PC-9 (cell line): Measurements from ENCODE around the gene ZNF155. TPM values are rescaled to one million over a fixed set of nuclear protein-coding genes. Genes with fewer than 3 reads are reported as not detected.

Experiments used
- BruUV-seq: library from RNA; stranded (reverse); fragments of 400-500 nt; replicated peaks from 2 replicates; lab custom pipeline; 2021; lab: Mats Ljungman, UMichigan
- CTCF ChIA-PET: fragments of 300-600 bp; sonication (Branson Sonifier 250); formaldehyde crosslinking; loops from one replicate; lab custom pipeline; 2022; ENCODE audit warnings: antibody characterized with exemption; lab: Charles Lee
- POLR2A ChIA-PET: fragments of 300-600 bp; sonication (Branson Sonifier 250); formaldehyde crosslinking; loops from one replicate; lab custom pipeline; 2022; ENCODE audit warnings: antibody characterized with exemption; ENCODE audit not compliant: unreplicated experiment; lab: Charles Lee
- DNase-seq, 2 experiments: peaks; one replicate each; pipeline versions ENCODE4 v3.0.0 to v3.0.0-alpha.2; 2015 to 2022; ENCODE audit warnings: mixed read lengths in 1 of 2
- H2AFZ ChIP-seq: fragments of 200-600 bp; sonication (generic); 2 replicates; pipeline ENCODE4 v1.8.1; 2017; ENCODE audit warnings: antibody characterized with exemption
- H3F3A ChIP-seq: fragments of 200-600 bp; sonication (generic); 2 replicates; pipeline ENCODE4 v1.8.1; 2017; ENCODE audit warnings: antibody characterized with exemption, mild to moderate bottlenecking, low read depth; ENCODE audit not compliant: insufficient read depth
- H3K27ac ChIP-seq: fragments of 200-600 bp; sonication (generic); 2 replicates; pipeline ENCODE4 v1.6.1; 2016; ENCODE audit warnings: mixed run types
- H3K27me3 ChIP-seq: fragments of 200-600 bp; sonication (generic); 2 replicates; pipeline ENCODE4 v1.6.1; 2016; ENCODE audit warnings: low read depth, mixed run types; ENCODE audit not compliant: insufficient read depth
- H3K36me3 ChIP-seq: fragments of 200-600 bp; sonication (generic); 2 replicates; pipeline ENCODE4 v1.6.1; 2016; ENCODE audit warnings: low read depth, mixed run types
- H3K4me1 ChIP-seq: fragments of 200-600 bp; sonication (generic); replicated peaks from 2 replicates; pipeline ENCODE4 v1.6.1; 2016; ENCODE audit warnings: mixed run types; ENCODE audit not compliant: insufficient read depth
- H3K4me2 ChIP-seq: fragments of 200-600 bp; sonication (generic); 2 replicates; pipeline ENCODE4 v1.6.1; 2017; ENCODE audit warnings: mixed run types
- H3K4me3 ChIP-seq: fragments of 200-600 bp; sonication (generic); 2 replicates; pipeline ENCODE4 v1.6.1; 2016; ENCODE audit warnings: mixed run types
- H3K79me2 ChIP-seq: fragments of 200-600 bp; sonication (generic); 2 replicates; pipeline ENCODE4 v1.6.1; 2017; ENCODE audit warnings: low read depth, mixed run types
- H3K9me2 ChIP-seq: fragments of 200-600 bp; sonication (generic); 2 replicates; pipeline ENCODE4 v1.8.1; 2017; ENCODE audit warnings: mild to moderate bottlenecking; ENCODE audit not compliant: insufficient read depth
- H3K9me3 ChIP-seq: fragments of 200-600 bp; sonication (generic); 2 replicates; pipeline ENCODE4 v1.8.1; 2016; ENCODE audit warnings: low read depth; ENCODE audit not compliant: insufficient read depth
- H4K20me1 ChIP-seq: fragments of 200-600 bp; sonication (generic); 2 replicates; pipeline ENCODE4 v1.8.1; 2017; ENCODE audit not compliant: insufficient read depth
- EZH2 ChIP-seq: fragments of 200-600 bp; sonication (generic); IDR thresholded peaks from 2 replicates; pipeline ENCODE4 v1.8.0; 2017; ENCODE audit warnings: antibody characterized with exemption, low read depth
- intact Hi-C: fragments of 100-400 bp; cut with micrococcal nuclease; formaldehyde crosslinking; loops from one replicate; pipeline ENCODE4 v1.10.0; 2022; ENCODE audit not compliant: unreplicated experiment
- total RNA-seq: library from RNA; stranded (reverse); gene quantifications from 2 replicates; pipeline ENCODE4 v1.2.3, GENCODE V29; 2021
- TF ChIP-seq, protein P1 (sequence below): fragments of 200-600 bp; sonication (generic); conservative IDR thresholded peaks from 2 replicates; pipeline ENCODE4 v1.6.1; 2017; ENCODE audit warnings: mixed run types, antibody characterized with exemption, mild to moderate bottlenecking, moderate library complexity

The ZNF155 gene
- total RNA-seq, 1 experiment from 2014 or later: 5.0 TPM

DNA sequence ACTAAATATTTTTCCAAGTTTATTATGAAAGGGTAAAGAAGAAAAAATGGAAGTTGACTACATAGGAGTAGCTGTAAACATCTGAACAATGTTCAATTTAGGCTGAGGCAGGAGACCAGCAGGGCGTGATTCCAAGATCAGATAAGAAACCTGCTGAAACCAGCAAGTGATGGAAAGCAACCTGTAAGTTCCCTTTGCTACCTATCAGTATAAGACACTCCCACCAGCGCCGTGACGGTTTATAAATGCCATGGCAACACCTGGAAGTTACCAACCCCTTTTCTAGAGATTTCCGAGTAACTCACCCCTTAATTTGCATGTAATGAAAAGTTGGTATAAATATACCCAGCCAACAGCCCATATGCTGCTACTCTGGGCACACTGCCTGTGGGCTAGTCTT lies 47.8 kb upstream of the ZNF155 start:
- no peak for DNase-seq
- peak overlapping the region; percentile 85; the same call in 1 of the 2 replicates for H3K4me2 ChIP-seq
- CTCF ChIA-PET: no interaction called here

DNA sequence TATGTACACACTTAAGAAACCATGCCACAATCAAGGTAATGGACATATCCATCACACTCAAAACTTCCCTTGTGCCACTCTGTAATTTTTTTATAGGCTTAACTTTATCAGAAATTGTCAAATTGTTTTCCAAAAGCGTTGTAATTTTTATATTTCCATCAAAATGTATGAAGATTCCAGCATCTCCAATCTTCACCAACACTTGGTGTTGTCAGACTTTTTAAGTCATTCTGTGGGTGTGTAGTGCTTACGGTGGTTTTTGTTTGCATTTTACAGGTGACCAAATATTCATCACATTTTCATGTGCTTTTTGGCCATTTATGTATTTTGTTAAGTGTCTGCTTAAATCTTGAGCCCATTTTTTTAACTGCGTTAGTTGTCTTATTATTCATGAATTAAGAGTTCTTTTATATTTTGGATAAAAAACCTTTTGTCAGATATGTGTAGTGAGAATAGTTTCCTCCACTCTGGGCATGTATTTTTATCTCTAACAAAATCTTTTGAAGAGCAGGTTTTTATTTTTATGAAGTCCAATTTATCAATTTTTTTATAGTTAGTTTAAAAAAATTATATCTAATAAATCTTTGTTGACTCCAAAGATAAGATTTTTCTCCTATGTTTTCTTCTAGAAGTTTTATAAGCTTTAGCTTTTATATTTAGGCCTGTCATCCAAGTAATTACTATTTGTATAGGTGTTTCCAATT lies 44.3 kb upstream of the ZNF155 start:
- peaks cover 20% of the 10 kb centered on the region for H3K27me3 ChIP-seq
- no peaks in the 10 kb centered on the region for H4K20me1 ChIP-seq
- intact Hi-C loops: loop anchor here (5.0 kb wide), 1 partner anchor 113 kb away; the partner anchor contains the start of gene ZNF223
- no peak overlapping the region for H3K4me2 ChIP-seq
- H3K4me1 ChIP-seq: no peaks in the 10 kb centered on the region
- BruUV-seq: no TSS peak
- peaks cover 4% of the 10 kb centered on the region for H3K9me3 ChIP-seq
- no peak for DNase-seq
- H3K27ac ChIP-seq: no peak overlapping the region
- no peak overlapping the region for H3K4me3 ChIP-seq
- no peaks in the 10 kb centered on the region for H3K36me3 ChIP-seq
- CTCF ChIA-PET: interaction anchor here (0.7 kb wide), 1 partner anchor 1241 kb away, joined by 7 read pairs; no protein-coding TSS in a partner anchor
- H3F3A ChIP-seq: no peaks in the 10 kb centered on the region
- TF ChIP-seq, protein P1, sequence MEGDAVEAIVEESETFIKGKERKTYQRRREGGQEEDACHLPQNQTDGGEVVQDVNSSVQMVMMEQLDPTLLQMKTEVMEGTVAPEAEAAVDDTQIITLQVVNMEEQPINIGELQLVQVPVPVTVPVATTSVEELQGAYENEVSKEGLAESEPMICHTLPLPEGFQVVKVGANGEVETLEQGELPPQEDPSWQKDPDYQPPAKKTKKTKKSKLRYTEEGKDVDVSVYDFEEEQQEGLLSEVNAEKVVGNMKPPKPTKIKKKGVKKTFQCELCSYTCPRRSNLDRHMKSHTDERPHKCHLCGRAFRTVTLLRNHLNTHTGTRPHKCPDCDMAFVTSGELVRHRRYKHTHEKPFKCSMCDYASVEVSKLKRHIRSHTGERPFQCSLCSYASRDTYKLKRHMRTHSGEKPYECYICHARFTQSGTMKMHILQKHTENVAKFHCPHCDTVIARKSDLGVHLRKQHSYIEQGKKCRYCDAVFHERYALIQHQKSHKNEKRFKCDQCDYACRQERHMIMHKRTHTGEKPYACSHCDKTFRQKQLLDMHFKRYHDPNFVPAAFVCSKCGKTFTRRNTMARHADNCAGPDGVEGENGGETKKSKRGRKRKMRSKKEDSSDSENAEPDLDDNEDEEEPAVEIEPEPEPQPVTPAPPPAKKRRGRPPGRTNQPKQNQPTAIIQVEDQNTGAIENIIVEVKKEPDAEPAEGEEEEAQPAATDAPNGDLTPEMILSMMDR: no peak
- TF ChIP-seq EZH2: no peak
- no peaks in the 10 kb centered on the region for H3K9me2 ChIP-seq
- no peaks in the 10 kb centered on the region for H3K79me2 ChIP-seq
- no peak overlapping the region for H2AFZ ChIP-seq
- POLR2A ChIA-PET: no interaction called here

More for the DNA sequence above, 47.8 kb upstream of the ZNF155 start:
- H3K27me3 ChIP-seq: peaks cover 10% of the 10 kb centered on the region
- no peak overlapping the region for H3K27ac ChIP-seq
- 0 out of 2 replicates have a peak, but pooled peaks cover 3% of the 10 kb centered on the region for H3K79me2 ChIP-seq
- H3K9me3 ChIP-seq: peaks cover 4% of the 10 kb centered on the region
- H3K36me3 ChIP-seq: peaks cover 18% of the 10 kb centered on the region
- TF ChIP-seq, protein P1: no peak
- TF ChIP-seq EZH2: no peak
- no peaks in the 10 kb centered on the region for H3K9me2 ChIP-seq
- POLR2A ChIA-PET: interaction anchor here (0.6 kb wide), 1 partner anchor 271 kb away, joined by 5 read pairs; no protein-coding TSS in a partner anchor
- BruUV-seq: no TSS peak
- H2AFZ ChIP-seq: no peak overlapping the region
- H4K20me1 ChIP-seq: no peaks in the 10 kb centered on the region
- peaks cover 11% of the 10 kb centered on the region for H3K4me1 ChIP-seq
- peaks cover 8% of the 10 kb centered on the region; the same call in 1 of the 2 replicates for H3F3A ChIP-seq
- intact Hi-C loops: loop anchor here (5.0 kb wide), 1 partner anchor 116 kb away; the partner anchor contains the start of gene ZNF223
- H3K4me3 ChIP-seq: no peak overlapping the region

GRCh38 chr19:43940719-43941118 lies 43.3 kb upstream of the ZNF155 start:
- POLR2A ChIA-PET: no interaction called here
- Histone ChIP-seq H4K20me1 (no peaks in the 10 kb centered on the region), H3K36me3 (no peaks in the 10 kb centered on the region), H3K4me2 (no peak overlapping the region), H3K4me3 (no peak overlapping the region), H2AFZ (no peak overlapping the region), H3F3A (no peaks in the 10 kb centered on the region), H3K27me3 (peaks cover 20% of the 10 kb centered on the region), H3K9me3 (peaks cover 4% of the 10 kb centered on the region), H3K79me2 (no peaks in the 10 kb centered on the region), H3K9me2 (no peaks in the 10 kb centered on the region), H3K27ac (no peak overlapping the region), H3K4me1 (no peaks in the 10 kb centered on the region)
- no peak for TF ChIP-seq EZH2
- TF ChIP-seq, protein P1: no peak
- no peak for DNase-seq
- BruUV-seq: no TSS peak
- CTCF ChIA-PET: no interaction called here
- intact Hi-C loops: no loop called here
